HCEC 1CT (cell line): ENCODE results near the gene CACNG7.

Experiments used
- DNase-seq: peaks from one replicate; pipeline ENCODE4 v3.0.0-alpha.2; 2017

CACNG7 gene

GRCh38 chr19:53879140-53880081 lies 29.7 kb upstream of the CACNG7 start:
- peak; percentile 79 for DNase-seq

- DNase-seq, result no peak
Measured at GRCh38 chr19:53880711-53881481, 28.2 kb upstream of the CACNG7 start.

DNA sequence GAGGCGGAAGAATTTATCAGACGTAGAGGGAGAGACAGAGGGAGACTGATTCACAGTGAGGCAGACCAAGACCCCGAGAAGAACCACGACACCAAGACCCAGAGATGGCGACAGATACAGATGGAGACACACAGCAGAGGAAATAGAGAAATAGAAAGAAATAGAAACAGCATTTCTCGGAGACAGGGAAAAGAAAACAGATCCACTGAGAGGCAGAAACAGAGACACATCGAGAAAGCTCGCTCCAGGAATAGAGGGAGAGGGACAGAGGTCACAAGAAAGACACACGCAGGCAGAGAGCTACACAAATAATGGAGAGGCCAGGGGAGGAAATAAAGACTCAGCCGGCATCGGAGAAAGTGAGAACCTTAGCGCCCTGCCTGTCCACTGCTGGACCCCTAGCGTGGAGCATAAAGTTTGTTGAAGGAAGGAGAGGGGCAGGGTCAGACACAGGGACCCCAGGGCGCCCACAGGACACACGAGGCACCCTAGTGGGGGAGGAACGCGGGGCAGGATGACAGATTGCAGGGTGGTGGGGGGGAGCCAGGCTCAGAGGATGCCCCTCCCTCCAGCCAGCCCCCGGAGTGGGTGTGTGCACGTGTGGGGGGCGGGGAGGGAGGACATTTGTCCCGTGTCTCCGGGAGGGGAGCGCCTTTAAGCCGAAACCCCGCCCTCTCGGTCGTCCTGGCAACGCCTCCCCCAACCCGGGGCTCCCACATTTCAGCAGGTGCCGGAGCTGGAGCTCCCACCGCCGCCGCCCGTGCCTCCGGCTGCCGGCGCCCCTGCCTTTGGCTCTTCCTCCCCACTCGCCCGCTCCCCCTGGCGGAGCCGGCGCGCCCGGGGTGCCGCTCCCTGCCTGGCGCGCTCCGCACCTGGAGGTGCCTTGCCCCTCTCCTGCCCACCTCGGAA lies 27.3 kb upstream of the CACNG7 start, which contains the start of gene PRKCG:
TSS of gene PRKCG (plus strand) at position 716 of the 909 bp plus-strand sequence. CDS start 298 bp downstream, outside the sequence.
- no peak for DNase-seq

DNA sequence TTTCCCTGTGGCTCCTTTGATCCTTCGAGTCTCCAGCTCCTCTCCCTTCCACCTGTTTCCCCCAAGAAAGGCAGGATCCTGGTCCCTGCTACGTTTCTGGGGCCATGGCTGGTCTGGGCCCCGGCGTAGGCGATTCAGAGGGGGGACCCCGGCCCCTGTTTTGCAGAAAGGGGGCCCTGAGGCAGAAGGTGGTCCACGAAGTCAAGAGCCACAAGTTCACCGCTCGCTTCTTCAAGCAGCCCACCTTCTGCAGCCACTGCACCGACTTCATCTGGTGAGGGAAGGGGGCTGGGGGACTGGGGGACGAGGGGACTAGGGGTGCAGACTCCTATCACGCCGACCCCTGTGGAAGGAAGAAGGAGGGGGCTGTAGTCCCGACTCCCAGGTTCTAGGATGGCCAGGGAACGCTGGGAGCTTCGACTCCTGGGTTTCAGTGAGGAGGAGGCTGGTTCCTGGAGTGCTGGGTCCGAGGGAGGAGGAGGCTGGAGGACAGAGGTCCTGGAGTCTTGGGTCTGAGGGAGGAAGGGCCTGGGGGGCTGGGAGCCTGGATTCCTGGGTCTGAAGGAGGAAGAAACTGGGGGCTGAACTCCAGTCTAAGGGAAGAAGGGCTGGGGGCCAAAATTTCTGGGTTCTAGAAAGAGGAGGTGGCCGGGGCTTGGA lies 26.6 kb upstream of the CACNG7 start:
- DNase-seq, result no peak

DNA sequence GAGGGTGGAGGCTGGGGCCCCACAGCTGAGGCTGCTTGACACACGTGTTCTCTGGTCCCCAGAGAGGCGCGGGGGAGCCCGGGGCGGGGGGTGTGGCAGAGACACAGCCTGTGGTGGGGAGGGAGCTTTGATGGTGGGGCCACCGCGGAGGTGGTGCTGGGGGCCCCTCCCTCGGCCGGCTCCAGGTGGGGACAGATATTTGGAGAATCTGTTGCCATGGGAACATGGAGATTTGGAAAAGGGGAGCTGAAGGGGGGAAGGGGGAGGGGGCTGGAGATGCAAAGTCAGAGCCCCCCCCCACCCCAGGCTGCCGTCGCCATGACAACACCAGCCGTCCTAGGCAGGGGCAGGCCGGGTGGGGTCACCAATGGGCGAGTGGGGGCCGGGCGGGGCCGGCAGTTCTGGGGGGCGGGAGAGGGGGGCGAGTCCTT lies 25.8 kb upstream of the CACNG7 start:
- no peak for DNase-seq

DNA sequence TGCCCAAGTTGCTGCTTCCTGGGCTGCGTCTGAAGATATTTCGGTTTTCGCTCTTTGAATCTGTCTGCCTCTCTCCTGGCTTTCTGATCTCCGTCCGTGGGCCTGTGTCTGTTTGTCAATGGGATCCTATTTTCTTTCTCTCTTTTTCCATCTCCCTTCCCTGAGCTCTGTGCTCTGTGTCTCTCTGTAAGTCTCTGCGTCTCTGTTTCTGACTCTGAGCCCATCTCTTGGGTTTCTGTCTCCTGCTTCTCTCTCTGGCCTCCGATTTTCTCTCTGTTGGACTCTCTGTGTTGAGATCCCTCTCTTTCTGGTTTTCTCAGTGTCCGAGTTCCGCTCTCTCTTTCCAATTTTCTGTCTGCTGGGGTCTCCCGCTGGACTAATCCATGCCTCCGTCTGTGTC lies 25.3 kb upstream of the CACNG7 start:
- DNase-seq, result no peak

DNA sequence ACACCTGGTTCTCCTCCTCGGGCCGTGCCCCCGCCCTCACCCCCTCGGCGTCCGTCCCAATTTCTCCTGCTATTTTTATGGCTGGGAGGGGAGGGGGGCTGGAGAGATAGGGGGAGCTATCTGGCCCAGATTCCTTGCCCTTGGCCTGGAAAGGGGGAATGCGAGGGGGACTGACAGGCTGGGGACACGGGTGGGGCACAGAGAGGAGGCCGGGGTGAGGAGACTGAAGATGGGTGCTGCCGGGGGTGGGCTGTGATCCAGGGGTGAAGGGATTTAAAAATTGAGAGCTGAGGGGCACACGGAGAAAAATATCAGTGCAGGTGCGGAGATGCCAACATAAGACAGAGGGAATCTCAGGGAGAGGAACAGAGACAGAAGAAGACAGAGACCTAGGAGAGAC lies 24.8 kb upstream of the CACNG7 start:
- no peak for DNase-seq

DNA sequence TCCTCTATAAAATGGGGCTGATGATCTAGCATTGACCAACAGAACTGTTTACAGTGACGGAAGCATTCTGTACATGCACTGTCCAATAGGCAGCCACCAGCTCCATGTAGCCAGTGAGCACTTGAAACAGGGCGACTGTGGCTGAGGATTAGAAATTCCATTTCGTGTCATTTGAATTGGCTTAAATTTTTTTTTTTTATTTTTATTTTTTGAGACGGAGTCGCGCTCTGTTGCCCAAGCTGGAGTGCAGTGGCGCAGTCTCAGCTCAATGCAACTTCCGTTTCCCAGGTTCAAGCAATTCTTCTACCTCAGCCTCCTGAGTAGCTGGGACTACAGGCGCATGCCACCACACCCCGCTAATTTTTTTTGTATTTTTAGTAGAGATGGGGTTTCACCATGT lies 24.0 kb upstream of the CACNG7 start:
- DNase-seq, result no peak

DNA sequence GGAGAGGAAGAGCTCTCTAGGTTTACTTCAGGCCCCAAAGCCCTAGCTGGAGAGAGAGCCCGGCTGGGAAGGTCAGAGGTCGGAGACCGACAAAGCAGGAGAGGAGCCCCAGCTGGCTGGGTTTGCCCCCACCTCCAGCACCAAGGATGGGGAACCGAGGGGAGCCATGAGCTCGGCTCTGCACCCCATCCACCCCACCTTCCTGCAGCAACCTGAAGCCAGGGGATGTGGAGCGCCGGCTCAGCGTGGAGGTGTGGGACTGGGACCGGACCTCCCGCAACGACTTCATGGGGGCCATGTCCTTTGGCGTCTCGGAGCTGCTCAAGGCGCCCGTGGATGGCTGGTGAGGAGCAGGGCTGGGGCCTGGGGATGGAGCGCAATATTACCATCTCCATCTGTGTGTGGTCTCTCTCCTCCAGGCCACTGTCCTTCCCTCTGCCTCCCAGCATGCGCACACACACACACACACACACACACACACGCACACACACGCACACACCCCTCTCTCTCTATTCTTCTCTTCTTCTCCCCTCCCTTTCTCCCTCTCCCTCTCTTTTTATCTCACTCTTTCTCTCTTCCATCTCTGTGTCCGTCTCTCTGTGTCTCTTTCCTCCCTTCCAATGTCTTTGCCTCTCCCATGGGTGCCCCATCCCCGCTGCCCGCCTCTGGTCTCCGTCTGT lies 16.6 kb upstream of the CACNG7 start:
- no peak for DNase-seq

DNA sequence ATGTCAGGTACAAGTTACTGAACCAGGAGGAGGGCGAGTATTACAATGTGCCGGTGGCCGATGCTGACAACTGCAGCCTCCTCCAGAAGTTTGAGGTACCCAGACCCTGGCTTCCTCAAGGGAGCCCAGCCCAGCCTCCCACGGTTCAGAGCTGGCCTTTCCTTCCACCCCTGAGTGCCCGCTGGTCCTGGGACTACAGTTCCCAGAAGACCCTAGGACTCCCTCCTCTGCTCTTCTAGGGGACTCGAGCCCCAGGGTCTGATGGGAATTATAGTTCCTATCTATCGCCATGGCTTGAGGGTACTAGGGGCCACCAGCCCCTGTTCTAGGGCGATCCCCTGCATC lies 16.1 kb upstream of the CACNG7 start:
- DNase-seq, result no peak

DNA sequence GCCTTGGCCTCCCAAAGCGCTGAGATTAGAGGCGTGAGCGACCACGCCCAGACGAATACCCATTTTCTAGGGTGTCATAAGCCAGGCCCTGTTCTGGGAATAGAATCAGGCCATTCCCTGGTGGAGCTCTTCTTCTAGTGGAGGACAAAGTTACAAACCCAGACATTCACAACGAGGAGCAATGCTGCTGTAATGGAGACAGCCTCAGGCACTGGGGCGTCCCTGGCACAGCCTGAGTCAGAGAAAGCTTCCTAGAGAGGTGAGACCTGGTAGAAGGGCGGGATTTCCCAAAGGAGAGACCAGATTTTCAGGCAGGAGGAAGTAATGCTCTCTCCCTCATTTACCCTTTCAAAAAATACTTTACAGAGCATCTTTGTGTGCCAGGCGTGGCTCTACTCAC lies 14.4 kb upstream of the CACNG7 start:
- DNase-seq, result no peak

DNA sequence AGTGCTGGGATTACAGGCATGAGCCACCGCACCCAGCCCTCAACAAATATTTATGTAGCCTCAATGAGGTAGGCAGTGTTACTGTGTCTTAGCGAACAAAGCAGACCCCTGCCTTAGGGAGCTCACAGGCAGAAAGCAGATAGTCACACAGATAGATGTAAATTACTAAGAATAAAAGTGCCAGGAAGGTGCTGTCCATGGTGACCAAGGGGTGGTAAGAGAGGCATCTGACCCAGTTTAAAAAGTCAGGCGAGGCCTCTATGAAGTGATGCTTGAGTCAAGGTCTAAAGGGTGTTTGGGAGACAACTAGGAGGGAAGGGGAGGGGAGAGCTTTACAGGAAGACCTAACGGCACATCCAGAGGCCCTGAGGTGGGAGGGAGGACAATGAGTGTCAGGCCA lies 12.4 kb upstream of the CACNG7 start:
- DNase-seq, result no peak

DNA sequence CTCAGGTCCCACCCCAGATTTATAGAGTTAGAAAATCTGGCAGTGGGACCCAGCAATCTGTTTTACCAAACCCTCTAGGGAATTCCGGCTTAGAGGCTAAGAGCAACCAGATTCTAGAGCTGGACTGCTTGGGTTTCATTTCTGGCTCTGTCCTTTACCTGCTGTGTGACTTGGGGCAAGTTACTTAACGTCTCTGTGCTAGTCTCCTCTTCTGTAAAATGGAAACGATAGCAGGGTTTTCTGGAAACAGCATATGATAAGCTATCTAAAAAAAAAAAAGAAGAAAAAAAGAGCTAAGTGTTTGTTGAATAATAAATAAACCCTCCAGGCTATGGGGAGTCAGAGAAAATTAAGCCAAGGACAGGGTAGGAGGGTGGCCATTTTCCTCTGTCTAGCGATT lies 11.6 kb upstream of the CACNG7 start:
- DNase-seq, result no peak

GRCh38 chr19:53898166-53898565 lies 10.9 kb upstream of the CACNG7 start:
- no peak for DNase-seq

DNA sequence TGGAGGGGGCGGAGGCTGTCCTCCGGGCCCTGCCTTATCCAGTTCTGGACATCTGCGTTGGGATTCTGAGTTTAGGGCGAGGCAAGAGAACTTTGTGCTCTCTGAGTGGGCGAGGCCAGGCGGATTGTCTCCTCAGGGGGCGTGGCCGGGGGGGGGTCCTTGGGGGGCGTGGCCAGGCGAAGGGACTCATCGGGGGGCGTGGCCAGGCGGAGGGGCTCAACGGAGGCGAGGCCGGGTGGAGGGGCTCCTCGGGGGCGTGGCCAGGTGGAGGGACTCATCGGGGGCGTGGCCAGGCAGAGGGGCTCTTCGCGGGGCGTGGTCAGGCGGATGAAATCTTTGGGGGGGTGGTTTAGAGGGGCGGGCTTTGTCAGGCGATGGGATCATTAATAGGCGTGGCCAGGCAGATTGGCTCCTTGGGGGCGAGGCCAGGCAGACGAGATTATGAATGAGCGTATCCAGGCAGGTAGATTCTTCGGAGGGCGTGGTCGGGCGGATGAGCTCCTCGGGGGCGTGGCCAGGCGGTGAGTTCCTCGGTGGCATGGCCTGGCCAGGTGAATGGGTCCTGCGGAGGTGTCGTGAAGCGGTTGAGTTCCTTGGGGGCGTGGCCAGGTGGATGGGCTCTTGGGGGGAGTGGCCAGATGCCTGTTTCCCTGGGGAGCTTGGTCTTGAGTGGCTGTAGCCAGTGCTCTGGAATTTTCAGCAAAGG lies 10.3 kb upstream of the CACNG7 start:
- no peak for DNase-seq

DNA sequence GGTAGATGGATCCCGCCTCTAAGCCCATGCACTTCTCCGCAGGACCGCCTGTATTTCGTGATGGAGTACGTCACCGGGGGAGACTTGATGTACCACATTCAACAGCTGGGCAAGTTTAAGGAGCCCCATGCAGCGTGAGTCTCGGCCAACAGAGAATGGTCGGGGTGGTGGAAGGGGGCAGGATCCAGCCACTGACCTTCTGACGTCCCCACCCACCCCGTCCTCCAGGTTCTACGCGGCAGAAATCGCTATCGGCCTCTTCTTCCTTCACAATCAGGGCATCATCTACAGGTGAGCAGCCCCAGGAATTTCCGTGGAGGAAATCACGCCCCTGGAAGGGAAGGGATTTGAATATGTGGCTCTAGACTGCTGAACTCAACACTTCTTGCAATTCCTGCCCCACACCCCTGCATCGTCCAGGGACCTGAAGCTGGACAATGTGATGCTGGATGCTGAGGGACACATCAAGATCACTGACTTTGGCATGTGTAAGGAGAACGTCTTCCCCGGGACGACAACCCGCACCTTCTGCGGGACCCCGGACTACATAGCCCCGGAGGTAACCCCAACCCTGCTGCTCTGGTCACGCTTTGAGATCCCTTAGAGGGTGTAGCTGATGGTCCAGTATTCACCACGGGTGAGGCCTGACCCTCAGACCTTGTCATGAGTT lies 8.8 kb upstream of the CACNG7 start:
- DNase-seq, result no peak

DNA sequence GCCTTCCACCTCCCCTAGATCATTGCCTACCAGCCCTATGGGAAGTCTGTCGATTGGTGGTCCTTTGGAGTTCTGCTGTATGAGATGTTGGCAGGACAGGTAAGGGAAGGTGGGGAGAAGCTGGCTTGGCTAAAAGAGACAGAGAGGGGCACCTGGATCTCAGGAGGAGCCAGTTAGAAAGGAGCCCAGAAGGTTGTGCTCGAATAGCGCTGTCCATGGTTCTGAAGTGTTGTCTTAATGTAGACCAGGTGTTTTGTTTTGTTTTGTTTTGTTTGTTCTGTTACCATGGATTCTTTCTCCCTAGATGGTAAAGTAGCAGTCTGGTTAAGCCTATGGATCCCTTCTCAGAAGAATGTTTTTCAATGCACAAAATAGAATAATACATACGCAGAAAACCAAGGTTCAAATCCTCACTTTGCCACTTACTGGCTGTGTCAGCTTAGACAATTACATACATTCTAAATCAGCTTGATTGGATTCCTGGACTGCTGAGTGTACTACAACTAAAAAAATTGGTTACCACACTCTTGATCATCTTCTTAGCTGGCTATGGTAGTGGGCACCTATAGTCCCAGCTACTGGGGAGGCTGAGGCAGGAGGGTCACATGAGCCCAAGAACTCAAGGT lies 5.9 kb upstream of the CACNG7 start:
- DNase-seq, result no peak

DNA sequence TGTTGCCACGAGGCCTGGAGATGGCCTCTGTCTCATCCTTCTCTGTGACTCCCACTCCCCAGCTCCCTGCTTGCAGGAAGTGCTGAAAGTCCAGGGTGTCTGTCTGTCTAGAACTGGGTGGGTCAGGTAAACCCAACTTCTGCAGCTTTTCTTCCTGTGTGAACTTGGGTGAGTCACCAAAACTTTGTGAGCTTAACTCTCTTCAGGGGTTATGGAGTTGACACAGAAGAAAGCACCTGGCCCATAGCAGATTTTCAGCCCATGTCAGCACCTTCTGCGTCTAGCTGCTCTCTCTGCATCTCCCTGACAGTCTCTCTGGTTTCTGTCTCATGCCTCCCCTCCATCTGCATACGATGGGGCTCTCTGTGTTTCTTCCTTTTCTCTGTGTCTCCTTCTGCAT lies 4.2 kb upstream of the CACNG7 start:
- no peak for DNase-seq

GRCh38 chr19:53905787-53906186 lies 3.3 kb upstream of the CACNG7 start:
- DNase-seq, result no peak
